ENCODE data around the gene CACNB2.

Gene CACNB2

DNA sequence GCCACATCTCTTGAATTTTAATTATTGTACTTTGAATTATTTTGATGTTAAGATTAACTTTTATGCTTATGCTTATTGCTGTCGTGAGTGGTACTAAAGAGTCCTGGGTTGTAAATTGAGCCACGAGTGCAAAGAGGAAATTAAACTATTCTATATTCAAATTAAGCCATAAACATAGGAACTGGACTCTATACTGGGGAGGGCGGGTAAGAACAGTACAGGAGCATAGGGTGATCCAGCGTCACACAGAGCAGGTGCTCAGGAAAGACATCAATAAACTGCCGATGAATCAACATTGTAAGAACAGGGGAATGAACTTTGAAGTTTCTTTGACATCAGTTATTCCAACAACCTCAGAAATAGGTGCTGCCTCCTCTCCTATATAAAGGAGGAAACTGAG is 219.6 kb downstream of the CACNB2 start:
- TF ChIP-seq SPI1 (IDR thresholded peaks at IDR 0.05; ENCODE audit: borderline replicate concordance, low read depth) (no peak), POLR2AphosphoS5 (IDR thresholded peaks at IDR 0.05; ENCODE audit: low read depth) (no peak)
- TF ChIP-seq, protein P1, sequence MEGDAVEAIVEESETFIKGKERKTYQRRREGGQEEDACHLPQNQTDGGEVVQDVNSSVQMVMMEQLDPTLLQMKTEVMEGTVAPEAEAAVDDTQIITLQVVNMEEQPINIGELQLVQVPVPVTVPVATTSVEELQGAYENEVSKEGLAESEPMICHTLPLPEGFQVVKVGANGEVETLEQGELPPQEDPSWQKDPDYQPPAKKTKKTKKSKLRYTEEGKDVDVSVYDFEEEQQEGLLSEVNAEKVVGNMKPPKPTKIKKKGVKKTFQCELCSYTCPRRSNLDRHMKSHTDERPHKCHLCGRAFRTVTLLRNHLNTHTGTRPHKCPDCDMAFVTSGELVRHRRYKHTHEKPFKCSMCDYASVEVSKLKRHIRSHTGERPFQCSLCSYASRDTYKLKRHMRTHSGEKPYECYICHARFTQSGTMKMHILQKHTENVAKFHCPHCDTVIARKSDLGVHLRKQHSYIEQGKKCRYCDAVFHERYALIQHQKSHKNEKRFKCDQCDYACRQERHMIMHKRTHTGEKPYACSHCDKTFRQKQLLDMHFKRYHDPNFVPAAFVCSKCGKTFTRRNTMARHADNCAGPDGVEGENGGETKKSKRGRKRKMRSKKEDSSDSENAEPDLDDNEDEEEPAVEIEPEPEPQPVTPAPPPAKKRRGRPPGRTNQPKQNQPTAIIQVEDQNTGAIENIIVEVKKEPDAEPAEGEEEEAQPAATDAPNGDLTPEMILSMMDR (IDR thresholded peaks at IDR 0.05; ENCODE audit: insufficient read depth, low read length) = no peak
- TF ChIP-seq, protein P2, sequence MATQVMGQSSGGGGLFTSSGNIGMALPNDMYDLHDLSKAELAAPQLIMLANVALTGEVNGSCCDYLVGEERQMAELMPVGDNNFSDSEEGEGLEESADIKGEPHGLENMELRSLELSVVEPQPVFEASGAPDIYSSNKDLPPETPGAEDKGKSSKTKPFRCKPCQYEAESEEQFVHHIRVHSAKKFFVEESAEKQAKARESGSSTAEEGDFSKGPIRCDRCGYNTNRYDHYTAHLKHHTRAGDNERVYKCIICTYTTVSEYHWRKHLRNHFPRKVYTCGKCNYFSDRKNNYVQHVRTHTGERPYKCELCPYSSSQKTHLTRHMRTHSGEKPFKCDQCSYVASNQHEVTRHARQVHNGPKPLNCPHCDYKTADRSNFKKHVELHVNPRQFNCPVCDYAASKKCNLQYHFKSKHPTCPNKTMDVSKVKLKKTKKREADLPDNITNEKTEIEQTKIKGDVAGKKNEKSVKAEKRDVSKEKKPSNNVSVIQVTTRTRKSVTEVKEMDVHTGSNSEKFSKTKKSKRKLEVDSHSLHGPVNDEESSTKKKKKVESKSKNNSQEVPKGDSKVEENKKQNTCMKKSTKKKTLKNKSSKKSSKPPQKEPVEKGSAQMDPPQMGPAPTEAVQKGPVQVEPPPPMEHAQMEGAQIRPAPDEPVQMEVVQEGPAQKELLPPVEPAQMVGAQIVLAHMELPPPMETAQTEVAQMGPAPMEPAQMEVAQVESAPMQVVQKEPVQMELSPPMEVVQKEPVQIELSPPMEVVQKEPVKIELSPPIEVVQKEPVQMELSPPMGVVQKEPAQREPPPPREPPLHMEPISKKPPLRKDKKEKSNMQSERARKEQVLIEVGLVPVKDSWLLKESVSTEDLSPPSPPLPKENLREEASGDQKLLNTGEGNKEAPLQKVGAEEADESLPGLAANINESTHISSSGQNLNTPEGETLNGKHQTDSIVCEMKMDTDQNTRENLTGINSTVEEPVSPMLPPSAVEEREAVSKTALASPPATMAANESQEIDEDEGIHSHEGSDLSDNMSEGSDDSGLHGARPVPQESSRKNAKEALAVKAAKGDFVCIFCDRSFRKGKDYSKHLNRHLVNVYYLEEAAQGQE (IDR thresholded peaks at IDR 0.05; ENCODE audit: insufficient replicate concordance, low read depth) = no peak
- Histone ChIP-seq H3K27ac (replicated peaks) (no peak overlapping the region), H3K4me3 (replicated peaks; ENCODE audit: insufficient read depth, low read length) (no peak overlapping the region), H3K27me3 (ENCODE audit: insufficient read depth, poor library complexity, severe bottlenecking) (no peaks in the 10 kb centered on the region)
- DNase-seq (ENCODE audit: low read depth in 1 of 2, low spot score in 1 of 2) = no peak

DNA sequence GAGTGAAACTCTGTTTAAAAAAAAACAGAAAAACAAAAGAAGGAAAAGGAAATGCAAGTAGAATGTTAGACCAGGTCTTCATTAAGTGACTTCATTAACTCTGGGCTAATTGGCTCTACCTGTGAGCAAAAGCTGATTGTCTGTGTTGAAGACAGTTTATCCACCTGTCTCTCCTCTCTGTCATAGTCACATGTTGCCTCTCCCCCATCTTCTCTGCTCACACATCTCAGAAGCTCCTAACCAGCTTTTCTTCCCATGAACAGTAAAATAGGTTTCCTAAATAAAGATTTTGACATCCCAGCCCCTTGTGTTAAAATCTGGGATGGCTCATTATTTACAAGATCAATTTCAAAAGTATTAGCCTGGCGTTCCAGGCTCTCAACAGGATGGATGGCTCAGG is 222.7 kb downstream of the CACNB2 start:
- Histone ChIP-seq H3K27ac (replicated peaks) (no peak overlapping the region), H3K27me3 (ENCODE audit: insufficient read depth, poor library complexity, severe bottlenecking) (no peaks in the 10 kb centered on the region), H3K4me3 (replicated peaks; ENCODE audit: insufficient read depth, low read length) (no peak overlapping the region)
- TF ChIP-seq, protein P2 (IDR thresholded peaks at IDR 0.05; ENCODE audit: insufficient replicate concordance, low read depth) = no peak
- TF ChIP-seq, protein P1 (IDR thresholded peaks at IDR 0.05; ENCODE audit: insufficient read depth, low read length) = no peak
- TF ChIP-seq SPI1 (IDR thresholded peaks at IDR 0.05; ENCODE audit: borderline replicate concordance, low read depth) (no peak), POLR2AphosphoS5 (IDR thresholded peaks at IDR 0.05; ENCODE audit: low read depth) (no peak), GABPA (IDR thresholded peaks at IDR 0.05; ENCODE audit: low read depth) (no peak)
- no peak for DNase-seq (ENCODE audit: low read depth in 1 of 2, low spot score in 1 of 2)

DNA sequence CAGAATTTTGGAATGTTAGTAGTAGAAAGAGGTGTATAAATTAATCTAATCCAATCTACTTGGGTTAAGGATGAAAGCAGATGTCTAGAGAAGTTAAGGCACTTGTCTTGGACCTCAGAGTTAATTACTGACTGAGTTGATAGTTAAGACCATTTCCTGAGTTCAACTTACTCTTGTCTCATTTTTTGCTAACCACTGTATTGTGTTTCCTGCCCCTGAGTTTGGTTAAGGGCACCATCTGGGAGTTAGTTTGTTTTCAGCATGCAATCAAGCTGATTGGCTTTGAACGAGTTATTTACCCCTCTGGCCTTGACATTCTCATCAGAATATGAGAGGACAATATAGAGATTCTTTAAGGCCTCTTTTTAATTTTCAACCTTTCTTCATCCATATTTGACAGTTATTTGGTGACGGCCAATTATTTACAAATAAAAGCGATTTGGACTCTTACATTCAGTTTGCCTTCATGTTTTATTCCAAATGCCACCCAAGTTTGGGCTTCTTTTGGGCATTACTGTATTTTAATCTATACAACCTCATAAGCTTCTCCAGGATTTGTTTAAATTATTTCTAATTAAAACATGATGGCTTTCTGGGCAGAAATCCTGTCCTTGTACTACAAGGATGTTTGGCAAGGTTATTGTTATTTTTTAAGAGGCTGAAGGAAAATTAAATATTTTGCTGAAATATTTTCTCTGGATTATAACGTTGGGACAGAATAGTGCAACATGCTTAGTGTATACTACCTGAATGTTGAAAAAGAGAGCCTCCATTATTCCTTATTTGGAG is 225.0 kb downstream of the CACNB2 start:
- no peak for DNase-seq (ENCODE audit: low read depth in 1 of 2, low spot score in 1 of 2)
- TF ChIP-seq GABPA (IDR thresholded peaks at IDR 0.05; ENCODE audit: low read depth) (no peak), SPI1 (IDR thresholded peaks at IDR 0.05; ENCODE audit: borderline replicate concordance, low read depth) (no peak), POLR2AphosphoS5 (IDR thresholded peaks at IDR 0.05; ENCODE audit: low read depth) (no peak)
- TF ChIP-seq, protein P1 (IDR thresholded peaks at IDR 0.05; ENCODE audit: insufficient read depth, low read length) = no peak
- TF ChIP-seq, protein P2 (IDR thresholded peaks at IDR 0.05; ENCODE audit: insufficient replicate concordance, low read depth) = no peak
- Histone ChIP-seq H3K27me3 (ENCODE audit: insufficient read depth, poor library complexity, severe bottlenecking) (no peaks in the 10 kb centered on the region), H3K4me3 (replicated peaks; ENCODE audit: insufficient read depth, low read length) (no peak overlapping the region), H3K27ac (replicated peaks) (no peak overlapping the region)

Measured in HL-60 (cell line).